ENCODE results near the gene ZNF667.

ZNF667 gene

DNA sequence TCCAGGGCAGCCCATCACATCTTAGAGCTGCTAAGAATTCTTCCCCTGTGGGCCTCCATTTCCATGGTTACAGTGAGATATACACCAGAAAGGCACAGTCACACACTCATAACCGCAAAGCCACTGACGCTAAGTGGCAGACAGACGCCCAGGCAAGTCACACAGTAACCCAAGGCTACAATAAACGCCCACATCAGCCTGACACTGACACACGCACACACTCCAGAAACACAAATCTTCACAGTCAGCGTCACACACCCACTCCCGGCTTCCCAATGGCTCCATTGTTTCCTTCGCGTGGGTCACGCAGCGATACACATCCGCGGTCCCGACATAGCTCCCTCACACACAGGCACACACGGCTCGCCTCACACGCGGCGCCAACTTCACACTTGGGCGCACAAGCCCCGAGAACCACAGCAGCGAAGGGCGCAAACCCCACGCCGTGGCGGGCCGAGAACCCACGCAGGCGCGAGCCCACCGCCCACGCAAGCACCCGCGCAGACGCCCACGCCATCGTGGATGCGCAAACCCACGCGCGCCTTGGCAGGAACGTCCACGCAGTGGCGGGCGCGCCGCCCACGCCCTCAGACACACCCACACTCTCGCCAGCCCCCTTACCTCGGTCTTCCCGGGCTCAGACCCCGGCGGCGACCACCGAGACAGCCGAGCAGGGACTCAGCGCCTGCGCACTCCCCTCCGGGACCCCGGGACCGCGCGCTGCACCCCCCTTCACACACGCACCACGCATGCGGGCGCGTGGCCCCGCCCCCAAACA lies at the start of gene ZNF667:
Gene ZNF667, minus strand, starts transcription at position 695 of the 778 bp plus-strand sequence. CDS start 14,975 bp downstream, outside the sequence.
- no peak for DNase-seq

GRCh38 chr19:56525214-56525860 lies 48.2 kb upstream of the ZNF667 start:
- DNase-seq: no peak

DNA sequence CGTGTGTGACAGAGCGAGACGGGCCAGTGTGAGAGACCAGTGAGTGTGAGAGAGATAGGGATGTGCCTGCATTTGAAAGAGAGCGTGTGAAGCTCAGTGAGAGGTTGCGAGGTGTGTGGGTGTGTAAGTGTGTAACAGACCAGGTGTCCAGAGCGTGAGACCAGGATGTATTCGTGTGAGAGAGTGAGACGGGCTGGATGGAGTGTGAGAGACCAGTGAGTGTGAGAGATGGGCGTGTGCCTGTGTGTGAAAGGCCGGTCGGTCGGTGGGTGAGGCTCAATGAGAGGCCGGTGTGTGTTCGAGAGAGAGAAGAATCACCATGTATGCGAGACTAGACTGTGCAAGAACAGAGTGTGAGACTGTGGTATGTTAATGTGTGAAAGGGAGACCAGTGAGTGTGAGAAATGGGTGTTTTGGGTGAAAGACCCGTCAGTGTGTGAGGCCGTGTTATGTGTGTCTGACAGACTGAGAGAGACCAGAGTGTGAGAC lies 31.2 kb upstream of the ZNF667 start:
- no peak for DNase-seq

- DNase-seq: peak; percentile 87
These were observed 30.5 kb upstream of the ZNF667 start, which contains the start of gene ZNF471 for GRCh38 chr19:56507446-56508289. TSS of gene ZNF471 (plus strand) at chr19:56507855. CDS start at chr19:56511572, 3,717 bp downstream.

- no peak for DNase-seq
These were observed 27.4 kb upstream of the ZNF667 start for GRCh38 chr19:56504581-56504980.

DNA sequence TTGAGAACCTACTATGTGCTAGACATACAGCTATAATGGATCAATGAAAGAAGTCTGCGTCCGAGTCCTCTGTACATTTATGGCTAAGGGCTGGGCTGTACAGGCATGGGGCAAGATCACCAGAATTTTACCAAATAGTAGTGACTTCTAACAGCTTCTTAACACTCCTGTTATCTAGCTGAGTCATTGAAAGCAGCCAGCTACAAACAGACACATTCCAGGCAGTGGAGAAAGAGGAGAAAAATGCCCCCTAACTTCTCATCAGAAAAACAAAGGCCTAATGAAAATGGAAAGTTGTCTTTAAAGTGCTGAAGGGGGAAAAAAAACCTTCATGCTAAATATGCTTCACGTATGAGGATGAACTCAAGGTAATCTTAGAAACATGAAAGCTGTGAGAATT lies 14.3 kb upstream of the ZNF667 start:
- DNase-seq: no peak

- no peak for DNase-seq
These were observed 539 bp upstream of the ZNF667 start for GRCh38 chr19:56477429-56478338.

DNA sequence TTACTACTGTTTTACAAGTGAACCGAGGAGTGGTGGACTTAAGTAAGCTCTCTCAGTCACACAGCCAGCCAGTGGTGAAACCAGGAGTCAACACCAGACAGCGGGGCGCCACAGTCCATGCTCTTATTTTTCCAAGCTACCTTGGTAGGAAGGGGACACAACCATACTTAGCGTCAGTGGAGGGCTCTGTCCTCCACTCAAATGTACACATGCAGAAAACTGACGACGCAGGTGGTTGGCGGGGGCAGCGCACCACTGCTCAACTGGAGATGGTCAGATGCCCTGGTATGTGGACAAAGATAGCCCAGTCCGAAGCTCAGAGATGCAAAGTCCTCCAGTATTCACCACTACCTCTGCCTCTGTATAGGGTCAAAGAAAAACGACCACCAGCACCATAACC lies 1.1 kb downstream of the ZNF667 start:
- no peak for DNase-seq

DNA sequence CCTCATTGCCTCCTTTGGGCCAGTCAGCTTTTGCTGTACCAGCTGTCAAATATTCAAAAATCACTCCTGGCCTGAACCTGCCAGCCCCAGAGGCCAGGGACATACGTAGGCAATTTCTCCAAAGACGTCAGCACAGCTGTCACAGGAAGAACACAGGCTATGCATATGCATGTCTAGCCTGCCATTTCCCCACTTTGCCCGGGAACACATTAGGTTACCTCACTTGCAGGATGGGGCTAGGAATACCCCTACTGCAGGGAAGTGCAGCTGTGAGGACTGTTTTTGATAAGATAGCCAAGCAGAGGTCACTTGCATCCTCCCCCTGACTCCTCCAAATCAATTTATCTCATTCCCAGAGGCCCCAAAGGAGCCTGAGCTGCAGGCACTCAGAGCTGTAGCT lies 2.8 kb downstream of the ZNF667 start:
- DNase-seq: no peak

DNA sequence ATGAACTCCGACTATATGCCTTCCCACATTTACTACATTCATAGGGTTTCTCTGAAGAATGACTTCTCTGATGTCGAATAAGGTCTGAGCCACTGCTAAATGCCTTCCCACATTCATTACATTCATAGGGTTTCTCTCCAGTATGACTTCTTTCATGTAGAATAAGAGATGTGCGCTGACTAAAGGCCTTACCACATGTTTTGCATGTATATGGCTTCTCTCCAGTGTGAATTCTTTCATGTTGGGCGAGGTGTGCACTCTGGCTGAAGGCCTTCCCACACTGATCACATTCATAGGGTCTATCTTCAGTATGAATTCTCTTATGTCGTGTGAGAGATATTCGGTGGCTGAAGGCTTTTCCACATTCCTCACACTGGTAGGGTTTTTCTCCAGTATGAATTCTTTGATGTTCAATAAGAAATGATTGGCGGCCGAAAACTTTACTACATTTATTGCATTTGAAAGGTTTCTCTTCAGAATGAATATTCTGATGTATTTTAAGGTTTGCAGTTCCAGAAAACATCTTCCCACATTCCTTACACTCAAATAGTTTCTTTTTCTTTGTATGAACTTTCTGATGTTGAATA lies 35.8 kb downstream of the ZNF667 start:
- no peak for DNase-seq

DNA sequence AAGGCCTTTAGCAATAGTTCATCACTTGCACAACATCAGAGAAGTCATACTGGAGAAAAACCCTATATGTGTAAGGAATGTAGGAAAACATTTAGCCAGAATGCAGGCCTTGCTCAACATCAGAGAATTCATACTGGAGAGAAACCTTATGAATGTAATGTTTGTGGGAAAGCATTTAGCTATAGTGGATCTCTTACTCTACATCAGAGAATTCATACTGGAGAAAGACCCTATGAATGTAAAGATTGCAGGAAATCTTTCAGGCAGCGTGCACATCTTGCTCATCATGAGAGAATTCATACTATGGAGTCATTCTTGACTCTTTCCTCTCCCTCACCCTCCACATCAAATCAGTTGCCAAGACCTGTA lies 53.2 kb downstream of the ZNF667 start:
- no peak for DNase-seq

DNA sequence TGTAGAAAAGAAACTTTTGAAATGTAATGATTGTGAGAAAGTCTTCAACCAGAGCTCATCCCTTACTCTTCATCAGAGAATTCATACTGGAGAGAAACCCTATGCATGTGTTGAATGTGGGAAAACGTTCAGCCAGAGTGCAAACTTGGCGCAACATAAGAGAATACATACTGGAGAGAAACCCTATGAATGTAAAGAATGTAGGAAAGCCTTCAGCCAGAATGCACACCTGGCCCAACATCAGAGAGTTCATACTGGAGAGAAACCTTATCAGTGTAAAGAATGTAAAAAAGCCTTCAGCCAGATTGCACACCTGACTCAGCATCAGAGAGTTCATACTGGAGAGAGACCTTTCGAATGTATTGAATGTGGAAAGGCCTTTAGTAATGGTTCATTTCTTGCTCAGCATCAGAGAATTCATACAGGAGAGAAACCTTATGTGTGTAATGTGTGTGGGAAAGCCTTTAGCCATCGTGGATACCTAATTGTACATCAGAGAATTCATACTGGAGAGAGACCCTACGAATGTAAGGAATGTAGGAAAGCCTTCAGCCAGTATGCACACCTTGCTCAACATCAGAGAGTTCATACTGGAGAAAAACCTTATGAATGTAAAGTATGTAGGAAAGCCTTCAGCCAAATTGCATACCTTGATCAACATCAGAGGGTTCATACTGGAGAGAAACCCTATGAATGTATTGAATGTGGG lies 53.7 kb downstream of the ZNF667 start:
- no peak for DNase-seq

GRCh38 chr19:56405062-56405461 lies 72.1 kb downstream of the ZNF667 start:
- DNase-seq: no peak

- no peak for DNase-seq
These were observed 72.5 kb downstream of the ZNF667 start for GRCh38 chr19:56404705-56405056.

GRCh38 chr19:56403764-56404704 lies 73.1 kb downstream of the ZNF667 start, which contains the start of gene ZNF583:
TSS of gene ZNF583 (plus strand) at chr19:56404332. CDS start at chr19:56407115, 2,783 bp downstream.
- DNase-seq: peak; percentile 79

GRCh38 chr19:56403261-56403660 lies 73.9 kb downstream of the ZNF667 start:
- DNase-seq: no peak

GRCh38 chr19:56400485-56400884 lies 76.7 kb downstream of the ZNF667 start:
- no peak for DNase-seq

DNA sequence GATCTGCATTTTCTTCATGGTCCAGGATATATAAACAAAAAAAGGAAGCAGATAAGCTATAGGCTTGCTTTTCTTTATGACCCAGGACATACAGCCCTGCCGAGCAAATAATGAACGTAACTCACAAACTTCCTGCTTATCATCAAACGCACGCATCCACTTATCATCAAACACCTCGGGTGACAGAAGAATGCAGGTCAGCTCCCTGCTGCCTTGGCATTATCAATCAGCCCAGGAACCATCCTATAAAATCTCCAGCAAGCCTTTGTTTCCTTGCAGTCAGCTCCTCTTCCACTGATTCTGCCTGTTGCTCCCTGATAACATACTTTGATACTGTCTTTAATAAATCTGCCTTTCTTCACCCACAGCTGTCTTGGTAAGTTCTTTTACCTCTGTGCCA lies 78.3 kb downstream of the ZNF667 start:
- no peak for DNase-seq

DNA sequence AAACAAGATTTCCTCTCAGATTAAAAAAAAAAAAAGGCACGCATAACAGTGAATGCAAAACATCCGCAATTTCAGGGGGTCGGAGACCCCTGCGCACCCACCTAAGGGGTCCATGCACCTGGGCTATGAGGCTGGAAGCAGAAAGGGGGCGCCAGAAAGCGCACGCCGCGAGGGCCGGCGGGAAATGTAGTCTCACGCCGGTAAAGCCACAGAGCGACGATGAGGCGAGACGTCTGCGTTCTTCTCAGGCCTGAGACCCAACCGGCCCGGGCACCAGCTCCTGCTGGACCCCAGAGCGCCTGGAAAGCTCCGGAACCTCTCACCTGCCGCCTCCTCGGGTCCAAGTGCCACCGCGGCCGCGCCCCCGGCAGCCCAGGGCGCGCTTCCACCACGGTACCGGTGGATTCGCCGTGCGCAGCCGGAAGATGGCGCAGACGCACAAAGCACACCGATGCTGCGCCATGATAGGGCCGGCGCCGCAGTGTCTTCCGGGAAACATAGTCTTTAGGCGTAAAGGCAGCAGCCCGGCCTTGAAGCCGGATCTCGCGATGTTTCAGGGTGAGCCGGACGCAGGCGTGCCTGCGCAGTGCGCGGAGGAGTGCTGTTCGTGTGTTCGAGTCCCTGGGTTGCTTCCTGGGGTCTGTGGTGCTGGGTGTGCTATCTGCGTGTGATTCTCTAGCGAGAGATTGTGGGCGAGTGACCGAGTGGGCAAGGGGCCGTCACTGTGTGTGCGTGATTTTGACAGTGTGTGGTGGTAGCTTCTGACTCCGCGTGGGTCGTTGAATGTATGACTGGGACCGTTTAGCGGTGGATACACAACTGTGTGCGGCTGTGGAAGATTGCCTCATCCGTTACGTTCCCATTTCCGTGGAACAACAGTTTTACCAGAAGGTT lies 83.8 kb downstream of the ZNF667 start, which contains the start of gene ZNF582:
Gene ZNF582, minus strand, starts transcription at position 416 of the 894 bp plus-strand sequence. CDS start 1,782 bp downstream, outside the sequence.
- DNase-seq: peak; percentile 25
